ENCODE measurements around the gene OXCT1.

Gene OXCT1

DNA sequence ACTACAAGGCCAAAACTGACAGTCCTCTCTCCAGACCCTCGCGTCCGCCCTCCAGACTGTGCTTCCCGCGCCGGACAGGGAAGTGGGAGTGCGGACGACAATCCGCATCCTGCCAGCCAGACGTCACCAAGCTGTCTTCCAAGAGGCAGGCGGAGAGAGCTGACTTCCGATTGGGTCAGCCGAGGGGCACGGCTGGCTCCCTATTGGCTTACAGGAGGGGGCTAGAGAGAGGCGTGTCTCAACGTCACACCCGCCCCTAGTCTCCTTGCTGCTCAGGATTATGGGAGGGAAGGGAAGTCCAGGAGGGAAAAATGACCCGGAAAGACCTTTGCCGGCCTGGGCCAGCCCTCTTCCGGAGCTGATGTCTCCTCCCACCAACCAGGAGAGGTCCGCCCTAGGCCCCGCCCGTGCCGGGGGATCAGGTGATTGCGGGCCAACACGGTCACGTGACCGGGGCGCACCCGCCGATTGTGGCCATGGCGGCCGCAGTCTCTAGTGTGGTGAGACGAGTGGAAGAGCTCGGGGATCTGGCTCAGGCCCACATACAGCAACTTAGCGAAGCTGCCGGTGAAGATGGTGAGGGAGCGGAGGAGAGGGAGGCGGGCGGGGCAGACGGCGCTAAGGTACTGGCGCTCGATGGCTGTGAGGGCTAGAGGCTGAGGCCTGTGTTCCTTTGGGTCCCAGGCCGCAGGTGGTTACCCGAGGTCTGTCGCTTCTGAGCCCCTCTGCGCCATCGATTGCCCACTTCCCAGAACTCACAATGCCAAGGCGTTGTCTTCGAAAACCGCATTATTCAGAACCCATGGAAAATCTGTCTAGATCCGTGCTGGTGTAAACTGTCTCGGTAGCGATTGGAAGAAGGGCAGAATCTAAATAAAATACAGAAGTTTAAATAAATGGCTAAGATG is 33.9 kb upstream of the OXCT1 start, which contains the start of gene RIMOC1 (continued):
- TF ChIP-seq, protein P1, sequence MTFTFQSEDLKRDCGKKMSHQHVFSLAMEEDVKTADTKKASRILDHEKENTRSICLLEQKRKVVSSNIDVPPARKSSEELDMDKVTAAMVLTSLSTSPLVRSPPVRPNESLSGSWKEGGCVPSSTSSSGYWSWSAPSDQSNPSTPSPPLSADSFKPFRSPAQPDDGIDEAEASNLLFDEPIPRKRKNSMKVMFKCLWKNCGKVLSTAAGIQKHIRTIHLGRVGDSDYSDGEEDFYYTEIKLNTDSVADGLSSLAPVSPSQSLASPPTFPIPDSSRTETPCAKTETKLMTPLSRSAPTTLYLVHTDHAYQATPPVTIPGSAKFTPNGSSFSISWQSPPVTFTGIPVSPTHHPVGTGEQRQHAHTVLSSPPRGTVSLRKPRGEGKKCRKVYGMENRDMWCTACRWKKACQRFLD (tag by site-specific recombination; IDR thresholded peaks at IDR 0.05): peak; percentile 69; the same call in 1 of the 2 replicates
- no peak for TF ChIP-seq ZNF138 (tag by site-specific recombination; IDR thresholded peaks at IDR 0.05; ENCODE audit: borderline replicate concordance)
- TF ChIP-seq ZFHX2 (tag by site-specific recombination; conservative IDR thresholded peaks at IDR 0.05): peak; percentile 45; the same call in 1 of the 2 replicates
- TF ChIP-seq, protein P2, sequence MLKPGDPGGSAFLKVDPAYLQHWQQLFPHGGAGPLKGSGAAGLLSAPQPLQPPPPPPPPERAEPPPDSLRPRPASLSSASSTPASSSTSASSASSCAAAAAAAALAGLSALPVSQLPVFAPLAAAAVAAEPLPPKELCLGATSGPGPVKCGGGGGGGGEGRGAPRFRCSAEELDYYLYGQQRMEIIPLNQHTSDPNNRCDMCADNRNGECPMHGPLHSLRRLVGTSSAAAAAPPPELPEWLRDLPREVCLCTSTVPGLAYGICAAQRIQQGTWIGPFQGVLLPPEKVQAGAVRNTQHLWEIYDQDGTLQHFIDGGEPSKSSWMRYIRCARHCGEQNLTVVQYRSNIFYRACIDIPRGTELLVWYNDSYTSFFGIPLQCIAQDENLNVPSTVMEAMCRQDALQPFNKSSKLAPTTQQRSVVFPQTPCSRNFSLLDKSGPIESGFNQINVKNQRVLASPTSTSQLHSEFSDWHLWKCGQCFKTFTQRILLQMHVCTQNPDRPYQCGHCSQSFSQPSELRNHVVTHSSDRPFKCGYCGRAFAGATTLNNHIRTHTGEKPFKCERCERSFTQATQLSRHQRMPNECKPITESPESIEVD (tag by site-specific recombination; IDR thresholded peaks at IDR 0.05): no peak
- TF ChIP-seq ZNF239 (tag by site-specific recombination; IDR thresholded peaks at IDR 0.05): no peak
- TF ChIP-seq ZNF350 (tag by site-specific recombination; IDR thresholded peaks at IDR 0.05): no peak
- no peak for TF ChIP-seq ZNF473 (tag by site-specific recombination; IDR thresholded peaks at IDR 0.05)
- TF ChIP-seq FEZF1 (tag by site-specific recombination; IDR thresholded peaks at IDR 0.05): no peak
- TF ChIP-seq GLIS1 (tag by site-specific recombination; IDR thresholded peaks at IDR 0.05): peak; percentile 63
- peak; percentile 88 for TF ChIP-seq SP7 (tag by site-specific recombination; IDR thresholded peaks at IDR 0.05)
- TF ChIP-seq ZSCAN16 (tag by site-specific recombination; IDR thresholded peaks at IDR 0.05): 0 out of 2 replicates have a peak, but pooled peaks have one; percentile 29
- peak; percentile 98 for TF ChIP-seq ZXDB (tag by site-specific recombination; IDR thresholded peaks at IDR 0.05)
- no peak for TF ChIP-seq ZNF544 (tag by site-specific recombination; IDR thresholded peaks at IDR 0.05)
- TF ChIP-seq, protein P3, sequence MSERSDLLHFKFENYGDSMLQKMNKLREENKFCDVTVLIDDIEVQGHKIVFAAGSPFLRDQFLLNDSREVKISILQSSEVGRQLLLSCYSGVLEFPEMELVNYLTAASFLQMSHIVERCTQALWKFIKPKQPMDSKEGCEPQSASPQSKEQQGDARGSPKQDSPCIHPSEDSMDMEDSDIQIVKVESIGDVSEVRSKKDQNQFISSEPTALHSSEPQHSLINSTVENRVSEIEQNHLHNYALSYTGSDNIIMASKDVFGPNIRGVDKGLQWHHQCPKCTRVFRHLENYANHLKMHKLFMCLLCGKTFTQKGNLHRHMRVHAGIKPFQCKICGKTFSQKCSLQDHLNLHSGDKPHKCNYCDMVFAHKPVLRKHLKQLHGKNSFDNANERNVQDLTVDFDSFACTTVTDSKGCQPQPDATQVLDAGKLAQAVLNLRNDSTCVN (tag by site-specific recombination; optimal IDR thresholded peaks at IDR 0.05): peak; percentile 61
- TF ChIP-seq ZNF248 (tag by site-specific recombination; IDR thresholded peaks at IDR 0.05): no peak
- TF ChIP-seq, protein P4, sequence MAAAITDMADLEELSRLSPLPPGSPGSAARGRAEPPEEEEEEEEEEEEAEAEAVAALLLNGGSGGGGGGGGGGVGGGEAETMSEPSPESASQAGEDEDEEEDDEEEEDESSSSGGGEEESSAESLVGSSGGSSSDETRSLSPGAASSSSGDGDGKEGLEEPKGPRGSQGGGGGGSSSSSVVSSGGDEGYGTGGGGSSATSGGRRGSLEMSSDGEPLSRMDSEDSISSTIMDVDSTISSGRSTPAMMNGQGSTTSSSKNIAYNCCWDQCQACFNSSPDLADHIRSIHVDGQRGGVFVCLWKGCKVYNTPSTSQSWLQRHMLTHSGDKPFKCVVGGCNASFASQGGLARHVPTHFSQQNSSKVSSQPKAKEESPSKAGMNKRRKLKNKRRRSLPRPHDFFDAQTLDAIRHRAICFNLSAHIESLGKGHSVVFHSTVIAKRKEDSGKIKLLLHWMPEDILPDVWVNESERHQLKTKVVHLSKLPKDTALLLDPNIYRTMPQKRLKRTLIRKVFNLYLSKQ (tag by site-specific recombination; IDR thresholded peaks at IDR 0.05; ENCODE audit: borderline replicate concordance): peak; percentile 9; the same call in 1 of the 2 replicates
- peak; percentile 90 for TF ChIP-seq SCRT2 (tag by site-specific recombination; IDR thresholded peaks at IDR 0.05)
- TF ChIP-seq ZNF311 (tag by site-specific recombination; IDR thresholded peaks at IDR 0.05; ENCODE audit: borderline replicate concordance): no peak
- TF ChIP-seq ZNF292 (tag by site-specific recombination; IDR thresholded peaks at IDR 0.05; ENCODE audit: borderline replicate concordance, low read depth): no peak
- no peak for TF ChIP-seq RBAK (tag by site-specific recombination; IDR thresholded peaks at IDR 0.05)
- TF ChIP-seq, protein P5, sequence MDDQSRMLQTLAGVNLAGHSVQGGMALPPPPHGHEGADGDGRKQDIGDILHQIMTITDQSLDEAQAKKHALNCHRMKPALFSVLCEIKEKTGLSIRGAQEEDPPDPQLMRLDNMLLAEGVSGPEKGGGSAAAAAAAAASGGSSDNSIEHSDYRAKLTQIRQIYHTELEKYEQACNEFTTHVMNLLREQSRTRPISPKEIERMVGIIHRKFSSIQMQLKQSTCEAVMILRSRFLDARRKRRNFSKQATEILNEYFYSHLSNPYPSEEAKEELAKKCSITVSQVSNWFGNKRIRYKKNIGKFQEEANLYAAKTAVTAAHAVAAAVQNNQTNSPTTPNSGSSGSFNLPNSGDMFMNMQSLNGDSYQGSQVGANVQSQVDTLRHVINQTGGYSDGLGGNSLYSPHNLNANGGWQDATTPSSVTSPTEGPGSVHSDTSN (CRISPR knock-in tag; IDR thresholded peaks at IDR 0.05): peak; percentile 25; the same call in 1 of the 2 replicates
- no peak; the same call in 1 of the 2 replicates for TF ChIP-seq ZNF404 (tag by site-specific recombination; IDR thresholded peaks at IDR 0.05)
- TF ChIP-seq ZNF707 (tag by site-specific recombination; IDR thresholded peaks at IDR 0.05): no peak
- TF ChIP-seq BCL11B (tag by site-specific recombination; IDR thresholded peaks at IDR 0.05; ENCODE audit: low read depth): peak; percentile 98
- TF ChIP-seq, protein P6, sequence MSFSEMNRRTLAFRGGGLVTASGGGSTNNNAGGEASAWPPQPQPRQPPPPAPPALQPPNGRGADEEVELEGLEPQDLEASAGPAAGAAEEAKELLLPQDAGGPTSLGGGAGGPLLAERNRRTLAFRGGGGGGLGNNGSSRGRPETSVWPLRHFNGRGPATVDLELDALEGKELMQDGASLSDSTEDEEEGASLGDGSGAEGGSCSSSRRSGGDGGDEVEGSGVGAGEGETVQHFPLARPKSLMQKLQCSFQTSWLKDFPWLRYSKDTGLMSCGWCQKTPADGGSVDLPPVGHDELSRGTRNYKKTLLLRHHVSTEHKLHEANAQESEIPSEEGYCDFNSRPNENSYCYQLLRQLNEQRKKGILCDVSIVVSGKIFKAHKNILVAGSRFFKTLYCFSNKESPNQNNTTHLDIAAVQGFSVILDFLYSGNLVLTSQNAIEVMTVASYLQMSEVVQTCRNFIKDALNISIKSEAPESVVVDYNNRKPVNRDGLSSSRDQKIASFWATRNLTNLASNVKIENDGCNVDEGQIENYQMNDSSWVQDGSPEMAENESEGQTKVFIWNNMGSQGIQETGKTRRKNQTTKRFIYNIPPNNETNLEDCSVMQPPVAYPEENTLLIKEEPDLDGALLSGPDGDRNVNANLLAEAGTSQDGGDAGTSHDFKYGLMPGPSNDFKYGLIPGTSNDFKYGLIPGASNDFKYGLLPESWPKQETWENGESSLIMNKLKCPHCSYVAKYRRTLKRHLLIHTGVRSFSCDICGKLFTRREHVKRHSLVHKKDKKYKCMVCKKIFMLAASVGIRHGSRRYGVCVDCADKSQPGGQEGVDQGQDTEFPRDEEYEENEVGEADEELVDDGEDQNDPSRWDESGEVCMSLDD (tag by site-specific recombination; IDR thresholded peaks at IDR 0.05): peak; percentile 76
- no peak for TF ChIP-seq ZNF560 (tag by site-specific recombination; IDR thresholded peaks at IDR 0.05; ENCODE audit: borderline replicate concordance)
- peak; percentile 97 for TF ChIP-seq ZNF501 (tag by site-specific recombination; IDR thresholded peaks at IDR 0.05)
- TF ChIP-seq ZBTB1 (tag by site-specific recombination; IDR thresholded peaks at IDR 0.05): no peak
- TF ChIP-seq ZNF530 (tag by site-specific recombination; IDR thresholded peaks at IDR 0.05; ENCODE audit: low read depth): no peak
- TF ChIP-seq PRDM1 (tag by site-specific recombination; IDR thresholded peaks at IDR 0.05): no peak
- peak; percentile 70 for TF ChIP-seq ZNF335 (tag by site-specific recombination; conservative IDR thresholded peaks at IDR 0.05)

All from HEK293 (cell line).